Measurements from ENCODE around the gene STK35. TPM values are rescaled to one million over a fixed set of nuclear protein-coding genes. Genes with fewer than 3 reads are reported as not detected.
"Not testable (repeated sequence)": the region's sequence is repeated elsewhere in the genome, so short reads cannot be mapped to it uniquely, and the experiment has no call there.

Gene STK35
- total and polyA plus RNA-seq, 7 donors: 2.5 to 8.3 (median 4.8) TPM

DNA sequence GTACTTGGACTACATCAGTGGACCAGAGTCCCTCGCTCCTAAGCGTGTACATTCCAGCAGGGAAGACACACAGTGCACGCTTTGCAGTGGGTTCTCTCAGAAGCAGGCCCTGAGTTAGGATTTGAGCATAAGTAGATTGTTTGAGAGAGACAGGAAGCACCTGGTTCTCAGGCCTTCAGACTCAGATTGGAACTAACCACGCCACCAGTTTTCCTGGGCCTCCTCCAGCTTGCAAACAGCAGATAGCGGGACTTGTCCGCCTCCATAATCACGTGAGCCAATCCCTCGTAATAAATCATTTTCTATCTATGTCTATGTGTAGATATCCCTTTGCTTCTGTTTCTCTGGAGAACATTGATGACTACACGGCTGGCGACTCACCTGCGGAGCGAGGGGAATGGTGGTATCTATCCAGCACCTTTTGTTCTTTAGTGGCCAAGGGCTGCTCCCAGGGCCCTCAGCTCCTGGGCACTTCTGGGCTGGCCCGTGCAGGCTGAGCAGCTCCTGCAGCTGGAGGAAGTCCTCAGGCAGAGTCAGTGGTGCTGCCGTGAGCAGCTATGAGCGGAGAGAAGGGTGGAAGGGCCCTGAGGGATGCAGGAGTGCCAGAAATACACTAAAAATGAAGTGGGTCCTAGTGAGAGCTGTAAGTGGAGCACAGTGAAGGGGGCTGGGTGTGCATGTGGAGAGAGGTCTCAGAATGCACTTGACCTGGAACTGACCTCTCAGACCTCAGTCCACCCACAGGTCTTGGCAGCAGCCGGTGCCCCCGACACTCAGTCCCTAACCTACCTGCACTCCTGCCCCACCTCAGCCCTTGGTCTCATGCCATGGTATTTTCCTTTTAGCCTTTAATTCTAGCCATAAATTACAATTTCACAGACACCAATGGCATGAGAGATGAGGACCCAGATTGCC lies 76.9 kb downstream of the STK35 start:
- H3K27ac ChIP-seq: no peak overlapping the region
- no peaks in the 10 kb centered on the region for H3K36me3 ChIP-seq (ENCODE audit: insufficient read depth in 1 of 2, low read depth in 1 of 2)
- no peak for DNase-seq
- H3K9me3 ChIP-seq: no peaks in the 10 kb centered on the region
- TF ChIP-seq, protein P1, sequence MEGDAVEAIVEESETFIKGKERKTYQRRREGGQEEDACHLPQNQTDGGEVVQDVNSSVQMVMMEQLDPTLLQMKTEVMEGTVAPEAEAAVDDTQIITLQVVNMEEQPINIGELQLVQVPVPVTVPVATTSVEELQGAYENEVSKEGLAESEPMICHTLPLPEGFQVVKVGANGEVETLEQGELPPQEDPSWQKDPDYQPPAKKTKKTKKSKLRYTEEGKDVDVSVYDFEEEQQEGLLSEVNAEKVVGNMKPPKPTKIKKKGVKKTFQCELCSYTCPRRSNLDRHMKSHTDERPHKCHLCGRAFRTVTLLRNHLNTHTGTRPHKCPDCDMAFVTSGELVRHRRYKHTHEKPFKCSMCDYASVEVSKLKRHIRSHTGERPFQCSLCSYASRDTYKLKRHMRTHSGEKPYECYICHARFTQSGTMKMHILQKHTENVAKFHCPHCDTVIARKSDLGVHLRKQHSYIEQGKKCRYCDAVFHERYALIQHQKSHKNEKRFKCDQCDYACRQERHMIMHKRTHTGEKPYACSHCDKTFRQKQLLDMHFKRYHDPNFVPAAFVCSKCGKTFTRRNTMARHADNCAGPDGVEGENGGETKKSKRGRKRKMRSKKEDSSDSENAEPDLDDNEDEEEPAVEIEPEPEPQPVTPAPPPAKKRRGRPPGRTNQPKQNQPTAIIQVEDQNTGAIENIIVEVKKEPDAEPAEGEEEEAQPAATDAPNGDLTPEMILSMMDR (IDR thresholded peaks at IDR 0.05): no peak
- no peaks in the 10 kb centered on the region for H3K4me1 ChIP-seq
- WGBS, 3 donors: 60 to 65% (median 62%) methylated on average over 17 of the region's 17 CpGs
- no peak overlapping the region for H3K4me3 ChIP-seq
- ATAC-seq: no peak
- H3K27me3 ChIP-seq (ENCODE audit: insufficient read depth in 3 of 3, low read length in 2 of 3): no peaks in the 10 kb centered on the region
- intact Hi-C loops (cut with DNase I): no loop called here

DNA sequence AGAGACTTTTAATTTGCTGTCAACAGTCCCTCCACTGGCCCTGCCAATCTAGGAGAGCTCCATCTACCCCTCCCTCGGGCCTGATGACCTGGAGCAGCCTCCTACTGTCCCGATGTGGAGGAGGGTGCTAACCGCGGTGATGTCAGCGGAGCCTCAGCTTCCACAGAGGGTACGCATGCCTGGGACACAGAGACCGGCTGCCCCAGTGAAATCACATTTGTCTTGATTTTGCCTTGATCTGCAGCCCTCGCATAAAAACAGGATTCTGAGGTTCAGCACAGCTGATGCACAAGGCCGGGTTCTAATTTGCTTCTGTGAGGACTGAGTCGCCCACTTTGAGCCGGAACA lies 77.6 kb downstream of the STK35 start:
- Histone ChIP-seq H3K4me1 (no peaks in the 10 kb centered on the region), H3K27ac (no peak overlapping the region), H3K4me3 (no peak overlapping the region), H3K36me3 (ENCODE audit: insufficient read depth in 1 of 2, low read depth in 1 of 2) (no peaks in the 10 kb centered on the region), H3K27me3 (ENCODE audit: insufficient read depth in 3 of 3, low read length in 2 of 3) (peaks cover 0 to 4% (median 0%) of the 10 kb centered on the region in 3 donors), H3K9me3 (no peaks in the 10 kb centered on the region)
- 71 to 81% (median 75%) methylated on average over 11 of the region's 11 CpGs for WGBS, 3 donors
- DNase-seq (no peak), ATAC-seq (no peak)
- intact Hi-C loops (cut with DNase I): no loop called here
- TF ChIP-seq, protein P1 (IDR thresholded peaks at IDR 0.05): no peak

DNA sequence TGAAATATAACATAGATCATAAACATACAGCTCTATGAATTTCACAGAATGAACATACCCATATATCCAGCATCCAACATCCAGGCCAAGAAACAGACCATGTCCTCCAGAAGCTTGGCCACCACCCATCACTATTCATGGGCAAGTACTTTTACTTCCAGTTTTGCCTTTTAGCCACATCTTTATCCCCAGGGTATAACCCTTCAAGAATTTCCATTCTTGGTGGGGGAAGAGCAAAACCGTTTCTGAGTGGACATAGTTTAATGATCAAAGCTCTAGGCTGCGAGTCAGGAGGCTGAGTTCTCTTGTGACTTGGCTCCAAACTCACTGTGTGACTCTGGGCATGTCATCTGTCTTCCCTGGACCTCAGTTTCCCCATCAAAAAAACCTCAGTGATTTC lies 78.3 kb downstream of the STK35 start:
- Histone ChIP-seq H3K4me1 (no peaks in the 10 kb centered on the region), H3K9me3 (no peaks in the 10 kb centered on the region), H3K27me3 (ENCODE audit: insufficient read depth in 3 of 3, low read length in 2 of 3) (peaks cover 0 to 4% (median 0%) of the 10 kb centered on the region in 3 donors), H3K4me3 (no peak overlapping the region), H3K27ac (no peak overlapping the region), H3K36me3 (ENCODE audit: insufficient read depth in 1 of 2, low read depth in 1 of 2) (no peaks in the 10 kb centered on the region)
- TF ChIP-seq, protein P1 (IDR thresholded peaks at IDR 0.05): no peak
- DNase-seq: no peak
- no peak for ATAC-seq
- 55 to 58% (median 56%) methylated on average over 2 of the region's 2 CpGs for WGBS, 3 donors
- intact Hi-C loops (cut with DNase I): no loop called here

DNA sequence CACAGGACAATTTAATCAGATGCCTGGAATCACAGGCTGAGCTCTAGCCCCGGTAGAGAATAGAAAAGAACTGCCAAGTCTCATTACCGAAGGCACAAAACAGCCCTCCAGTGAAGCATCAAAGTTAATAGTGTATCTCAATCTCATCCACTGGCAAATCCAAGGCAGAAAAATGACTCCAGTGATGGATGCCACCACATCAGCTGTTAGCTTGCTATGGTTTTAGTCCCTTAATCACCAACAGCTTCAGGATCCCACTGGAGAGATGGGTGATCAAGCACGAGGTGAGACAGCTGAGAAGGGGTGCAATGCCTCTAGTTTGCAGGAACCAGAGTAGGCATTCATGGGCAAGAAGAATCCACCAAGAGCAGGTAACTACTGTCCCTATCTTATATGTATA lies 81.8 kb downstream of the STK35 start:
- Histone ChIP-seq H3K4me1 (no peaks in the 10 kb centered on the region), H3K27me3 (ENCODE audit: insufficient read depth in 3 of 3, low read length in 2 of 3) (peaks cover 0 to 4% (median 0%) of the 10 kb centered on the region in 3 donors), H3K4me3 (no peak overlapping the region), H3K27ac (no peak overlapping the region), H3K9me3 (no peaks in the 10 kb centered on the region), H3K36me3 (ENCODE audit: insufficient read depth in 1 of 2, low read depth in 1 of 2) (no peaks in the 10 kb centered on the region)
- no peak for ATAC-seq
- DNase-seq: no peak
- 67 to 76% (median 68%) methylated on average over 3 of the region's 3 CpGs for WGBS, 3 donors
- TF ChIP-seq, protein P1 (IDR thresholded peaks at IDR 0.05): no peak
- intact Hi-C loops (cut with DNase I): no loop called here

DNA sequence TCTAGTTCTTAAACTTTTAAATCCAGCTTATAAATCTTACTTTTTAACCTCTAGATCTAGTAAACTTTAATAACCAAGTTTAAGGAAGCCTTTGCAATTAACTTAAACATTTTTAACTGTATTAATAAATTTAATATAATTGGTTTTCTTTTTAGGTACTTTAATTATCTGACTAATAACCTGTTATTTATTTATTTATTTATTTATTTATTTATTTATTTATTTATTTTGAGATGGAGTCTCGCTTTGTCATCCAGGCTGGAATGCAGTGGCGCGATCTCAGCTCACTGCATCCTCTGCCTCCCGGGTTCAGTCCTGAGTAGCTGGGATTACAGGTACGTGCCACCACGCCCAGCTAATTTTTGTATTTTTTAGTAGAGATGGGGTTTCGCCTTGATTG lies 83.3 kb downstream of the STK35 start:
- H3K27ac ChIP-seq; H3K36me3 ChIP-seq (ENCODE audit: insufficient read depth in 1 of 2, low read depth in 1 of 2); H3K9me3 ChIP-seq; intact Hi-C loops (cut with DNase I); ATAC-seq; H3K4me1 ChIP-seq; DNase-seq; H3K4me3 ChIP-seq: not testable (repeated sequence)
- WGBS, 3 donors: 94 to 96% (median 94%) methylated on average over 7 of the region's 7 CpGs
- peaks cover 0 to 11% (median 4%) of the 10 kb centered on the region in 3 donors for H3K27me3 ChIP-seq (ENCODE audit: insufficient read depth in 3 of 3, low read length in 2 of 3)

Data from psoas muscle (tissue), 8 donors.